DOHH2 (cell line): ENCODE measurements around the gene KRTAP9-3.

ENCODE experiments used
- H3F3A ChIP-seq: fragments of 200-600 bp; sonication (generic), shearing (Covaris generic); 2 replicates; pipeline ENCODE4 v1.6.0; 2016; ENCODE audit warnings: antibody characterized with exemption, mild to moderate bottlenecking; ENCODE audit not compliant: control insufficient read depth, insufficient read depth
- H3K27ac ChIP-seq: fragments of 200-600 bp; sonication (generic); 2 replicates; pipeline ENCODE4 v1.5.1; 2014; ENCODE audit warnings: low read depth, mild to moderate bottlenecking, low read length, moderate library complexity
- H3K27me3 ChIP-seq: fragments of 200-600 bp; sonication (generic); 2 replicates; pipeline ENCODE4 v1.6.1; 2014; ENCODE audit warnings: mild to moderate bottlenecking, low read length, mixed read lengths; ENCODE audit not compliant: control insufficient read depth
- H3K36me3 ChIP-seq: fragments of 200-600 bp; sonication (generic); 2 replicates; pipeline ENCODE4 v1.6.1; 2014; ENCODE audit warnings: mild to moderate bottlenecking, low read length, moderate library complexity, mixed read lengths; ENCODE audit not compliant: control insufficient read depth
- H3K4me1 ChIP-seq: fragments of 200-600 bp; sonication (generic); 2 replicates; pipeline ENCODE4 v1.6.1; 2014; ENCODE audit warnings: mild to moderate bottlenecking, low read length, mixed read lengths; ENCODE audit not compliant: control insufficient read depth
- H3K4me2 ChIP-seq: fragments of 200-600 bp; sonication (generic); 2 replicates; pipeline ENCODE4 v1.6.0; 2014; ENCODE audit warnings: mild to moderate bottlenecking, low read length, moderate library complexity
- H3K4me3 ChIP-seq: fragments of 200-600 bp; sonication (generic); 2 replicates; pipeline ENCODE4 v1.5.1; 2014; ENCODE audit warnings: mild to moderate bottlenecking, low read length, mixed read lengths
- H3K79me2 ChIP-seq: fragments of 200-600 bp; sonication (generic); 2 replicates; pipeline ENCODE4 v1.6.1; 2014; ENCODE audit warnings: mild to moderate bottlenecking, low read length, mixed read lengths; ENCODE audit not compliant: control insufficient read depth
- H3K9me2 ChIP-seq: fragments of 200-600 bp; sonication (generic); replicated peaks from 2 replicates; pipeline ENCODE4 v1.6.1; 2014; ENCODE audit warnings: mild to moderate bottlenecking, low read length, mixed read lengths; ENCODE audit not compliant: control insufficient read depth
- H3K9me3 ChIP-seq: fragments of 200-600 bp; sonication (generic); 2 replicates; pipeline ENCODE4 v1.6.1; 2014; ENCODE audit warnings: antibody characterized with exemption, low read length, mixed read lengths; ENCODE audit not compliant: control insufficient read depth, insufficient read depth
- H4K20me1 ChIP-seq: fragments of 200-600 bp; sonication (generic); 2 replicates; pipeline ENCODE4 v1.6.0; 2014; ENCODE audit warnings: low read depth, mild to moderate bottlenecking, antibody characterized with exemption, low read length, moderate library complexity; ENCODE audit not compliant: control insufficient read depth, insufficient read depth
- CTCF ChIP-seq: fragments of 200-600 bp; sonication (generic); IDR thresholded peaks from one replicate; pipeline ENCODE4 v1.5.1; 2014; ENCODE audit warnings: antibody characterized with exemption, mild to moderate bottlenecking, low read depth, low read length; ENCODE audit not compliant: poor library complexity, severe bottlenecking
- EZH2phosphoT487 ChIP-seq: fragments of 200-600 bp; sonication (generic); IDR thresholded peaks from 2 replicates; pipeline ENCODE4 v1.6.1; 2017; ENCODE audit warnings: borderline replicate concordance, mild to moderate bottlenecking, antibody characterized with exemption, low read length, moderate library complexity, mixed read lengths

Gene KRTAP9-3

GRCh38 chr17:41211845-41212466 is 20.3 kb upstream of the KRTAP9-3 start:
- Histone ChIP-seq H3K9me2 (no peaks in the 10 kb centered on the region), H3K4me3 (no peak overlapping the region), H3K27me3 (no peaks in the 10 kb centered on the region), H3K9me3 (no peaks in the 10 kb centered on the region; the same call in 1 of the 2 replicates), H3K27ac (no peak overlapping the region), H3K4me2 (peak overlapping the region; percentile 25), H3K79me2 (no peaks in the 10 kb centered on the region), H3F3A (no peaks in the 10 kb centered on the region), H4K20me1 (no peaks in the 10 kb centered on the region), H3K36me3 (no peaks in the 10 kb centered on the region), H3K4me1 (peaks cover 17% of the 10 kb centered on the region)
- TF ChIP-seq EZH2phosphoT487, result no peak

- TF ChIP-seq CTCF, result no peak
- no peak for TF ChIP-seq EZH2phosphoT487
Measured at GRCh38 chr17:41212524-41213169, 19.6 kb upstream of the KRTAP9-3 start.

GRCh38 chr17:41215681-41216080 is 16.6 kb upstream of the KRTAP9-3 start:
- no peaks in the 10 kb centered on the region for H3K36me3 ChIP-seq
- no peaks in the 10 kb centered on the region for H3K9me2 ChIP-seq
- H4K20me1 ChIP-seq, result no peaks in the 10 kb centered on the region
- no peaks in the 10 kb centered on the region for H3K79me2 ChIP-seq
- H3K4me2 ChIP-seq, result no peak overlapping the region
- no peaks in the 10 kb centered on the region for H3F3A ChIP-seq
- no peaks in the 10 kb centered on the region for H3K27me3 ChIP-seq
- H3K27ac ChIP-seq, result no peak overlapping the region
- H3K9me3 ChIP-seq, result no peaks in the 10 kb centered on the region
- H3K4me3 ChIP-seq, result no peak overlapping the region
- TF ChIP-seq CTCF (no peak), EZH2phosphoT487 (no peak)
- H3K4me1 ChIP-seq, result peaks cover 17% of the 10 kb centered on the region

More at GRCh38 chr17:41212524-41213169, 19.6 kb upstream of the KRTAP9-3 start:
- H3K4me3 ChIP-seq, result no peak overlapping the region
- H3F3A ChIP-seq, result no peaks in the 10 kb centered on the region
- no peaks in the 10 kb centered on the region for H3K79me2 ChIP-seq
- H3K9me3 ChIP-seq, result no peaks in the 10 kb centered on the region; the same call in 1 of the 2 replicates
- H4K20me1 ChIP-seq, result no peaks in the 10 kb centered on the region
- H3K4me2 ChIP-seq, result peak overlapping the region; percentile 25; the same call in 1 of the 2 replicates
- no peaks in the 10 kb centered on the region for H3K9me2 ChIP-seq
- H3K27me3 ChIP-seq, result no peaks in the 10 kb centered on the region
- no peaks in the 10 kb centered on the region for H3K36me3 ChIP-seq
- no peak overlapping the region for H3K27ac ChIP-seq
- H3K4me1 ChIP-seq, result peaks cover 17% of the 10 kb centered on the region

- no peak for TF ChIP-seq CTCF
- TF ChIP-seq EZH2phosphoT487, result no peak
- H3K79me2 ChIP-seq, result no peaks in the 10 kb centered on the region
- no peak overlapping the region for H3K4me2 ChIP-seq
- H3K4me3 ChIP-seq, result no peak overlapping the region
- no peaks in the 10 kb centered on the region for H3K36me3 ChIP-seq
- no peaks in the 10 kb centered on the region for H3K9me3 ChIP-seq
- H4K20me1 ChIP-seq, result no peaks in the 10 kb centered on the region
- no peaks in the 10 kb centered on the region for H3K9me2 ChIP-seq
- no peaks in the 10 kb centered on the region for H3F3A ChIP-seq
- H3K27me3 ChIP-seq, result peaks cover 3% of the 10 kb centered on the region; the same call in 1 of the 2 replicates
- no peak overlapping the region for H3K27ac ChIP-seq
- H3K4me1 ChIP-seq, result no peaks in the 10 kb centered on the region
Measured at GRCh38 chr17:41223821-41224220, 8.4 kb upstream of the KRTAP9-3 start.
